Hepatocyte (in vitro differentiated cells): ENCODE results near the gene CADPS2. TPM values are rescaled to one million over a fixed set of nuclear protein-coding genes. Genes with fewer than 3 reads are reported as not detected.
A peak's percentile ranks its signal among the peaks of the same experiment; 100 is the strongest.

Experiments
- DNase-seq: peaks from one replicate; pipeline ENCODE4 v3.0.0-alpha.2; 2016; ENCODE audit warnings: low spot score
- H2AFZ ChIP-seq: fragments of 200-600 bp; sonication (generic); 2 replicates; pipeline ENCODE4 v1.6.0; 2016; ENCODE audit warnings: antibody characterized with exemption, mild to moderate bottlenecking
- H3K27ac ChIP-seq: fragments of 200-600 bp; sonication (generic); 2 replicates; pipeline ENCODE4 v1.5.1; 2016; ENCODE audit warnings: mild to moderate bottlenecking
- H3K27me3 ChIP-seq: fragments of 200-600 bp; sonication (generic); 2 replicates; pipeline ENCODE4 v1.6.1; 2016
- H3K36me3 ChIP-seq: fragments of 200-600 bp; sonication (generic); replicated peaks from 2 replicates; pipeline ENCODE4 v1.5.1; 2016; ENCODE audit warnings: low read depth; ENCODE audit not compliant: insufficient read depth
- H3K4me1 ChIP-seq: fragments of 200-600 bp; sonication (generic); 2 replicates; pipeline ENCODE4 v1.5.1; 2016; ENCODE audit warnings: mild to moderate bottlenecking, moderate library complexity; ENCODE audit not compliant: insufficient read depth
- H3K4me2 ChIP-seq: fragments of 200-600 bp; sonication (generic); 2 replicates; pipeline ENCODE4 v1.6.0; 2016
- H3K4me3 ChIP-seq: fragments of 200-600 bp; sonication (generic); 2 replicates; pipeline ENCODE4 v1.5.1; 2016; ENCODE audit warnings: mild to moderate bottlenecking
- H3K79me2 ChIP-seq: fragments of 200-600 bp; sonication (generic); 2 replicates; pipeline ENCODE4 v1.6.0; 2017; ENCODE audit warnings: mild to moderate bottlenecking
- H3K9me2 ChIP-seq: fragments of 200-600 bp; sonication (generic); replicated peaks from 2 replicates; pipeline ENCODE4 v1.6.0; 2017; ENCODE audit warnings: mild to moderate bottlenecking; ENCODE audit not compliant: insufficient read depth
- H3K9me3 ChIP-seq: fragments of 200-600 bp; sonication (generic); 2 replicates; pipeline ENCODE4 v1.5.1; 2016; ENCODE audit warnings: low read depth, mild to moderate bottlenecking
- H4K20me1 ChIP-seq: fragments of 200-600 bp; sonication (generic); 2 replicates; pipeline ENCODE4 v1.6.0; 2016; ENCODE audit warnings: mild to moderate bottlenecking; ENCODE audit not compliant: insufficient read depth, poor library complexity, severe bottlenecking
- CTCF ChIP-seq: fragments of 200-600 bp; sonication (generic); IDR thresholded peaks from 2 replicates; pipeline ENCODE4 v1.5.1; 2016; ENCODE audit warnings: antibody characterized with exemption, mild to moderate bottlenecking; ENCODE audit not compliant: poor library complexity
- EZH2 ChIP-seq: fragments of 200-600 bp; sonication (generic); IDR thresholded peaks from 2 replicates; pipeline ENCODE4 v1.6.1; 2016; ENCODE audit warnings: antibody characterized with exemption, mild to moderate bottlenecking, borderline replicate concordance
- EZH2phosphoT487 ChIP-seq: fragments of 200-600 bp; sonication (generic); IDR thresholded peaks from one replicate; pipeline ENCODE4 v1.6.1; 2018; ENCODE audit warnings: antibody characterized with exemption, mild to moderate bottlenecking, low read depth, moderate library complexity; ENCODE audit not compliant: unreplicated experiment, severe bottlenecking
- WGBS: methylation state at CpG from one replicate; pipeline ENCODE4 v1.1.6; 2016; ENCODE audit warnings: low lambda C conversion rate; ENCODE audit errors: missing lambda C conversion rate; 5-methylcytosine and 5-hydroxymethylcytosine counted together
- polyA plus RNA-seq: library from polyadenylated mRNA; unstranded; fragments of >200 nt; fragmentation: Nextera tagmentation; extraction: Ambion mirVana; gene quantifications from 2 replicates; pipeline ENCODE4 v1.2.1, GENCODE V29; 2016
- total RNA-seq: library from RNA; depleted of rRNA; stranded (reverse); fragments of >200 nt; gene quantifications from 2 replicates; pipeline ENCODE4 v1.2.3, GENCODE V29; 2014

CADPS2 gene
- total and polyA plus RNA-seq, 2 experiments from 2014 or later = 15.7 to 37.4 TPM

GRCh38 chr7:122553761-122554160 lies 332.5 kb downstream of the CADPS2 start:
- H3K79me2 ChIP-seq = no peaks in the 10 kb centered on the region
- H2AFZ ChIP-seq = no peak overlapping the region
- no peaks in the 10 kb centered on the region for H3K27me3 ChIP-seq
- no peak for DNase-seq
- H3K4me2 ChIP-seq = no peak overlapping the region
- no peaks in the 10 kb centered on the region for H3K4me1 ChIP-seq
- TF ChIP-seq CTCF (no peak), EZH2 (no peak), EZH2phosphoT487 (no peak)
- no peak overlapping the region for H3K4me3 ChIP-seq
- no peaks in the 10 kb centered on the region for H3K9me2 ChIP-seq
- no peaks in the 10 kb centered on the region for H4K20me1 ChIP-seq
- H3K9me3 ChIP-seq = no peaks in the 10 kb centered on the region
- H3K27ac ChIP-seq = no peak overlapping the region
- 90% methylated on average over 1 of the region's 1 CpG for WGBS
- H3K36me3 ChIP-seq = no peaks in the 10 kb centered on the region

GRCh38 chr7:122552769-122553168 lies 333.5 kb downstream of the CADPS2 start:
- no peak overlapping the region for H2AFZ ChIP-seq
- no peaks in the 10 kb centered on the region for H3K36me3 ChIP-seq
- H3K9me2 ChIP-seq = no peaks in the 10 kb centered on the region
- H3K4me2 ChIP-seq = no peak overlapping the region
- H3K79me2 ChIP-seq = no peaks in the 10 kb centered on the region
- H4K20me1 ChIP-seq = no peaks in the 10 kb centered on the region
- no peak overlapping the region for H3K27ac ChIP-seq
- no peaks in the 10 kb centered on the region for H3K27me3 ChIP-seq
- TF ChIP-seq EZH2 (no peak), CTCF (no peak), EZH2phosphoT487 (no peak)
- H3K4me1 ChIP-seq = no peaks in the 10 kb centered on the region
- H3K9me3 ChIP-seq = no peaks in the 10 kb centered on the region
- no peak for DNase-seq
- no peak overlapping the region for H3K4me3 ChIP-seq

GRCh38 chr7:122550545-122550944 lies 335.7 kb downstream of the CADPS2 start:
- Histone ChIP-seq H3K4me3 (no peak overlapping the region), H2AFZ (no peak overlapping the region), H3K4me1 (no peaks in the 10 kb centered on the region), H3K9me2 (no peaks in the 10 kb centered on the region), H4K20me1 (no peaks in the 10 kb centered on the region), H3K79me2 (no peaks in the 10 kb centered on the region), H3K27ac (no peak overlapping the region), H3K27me3 (no peaks in the 10 kb centered on the region), H3K9me3 (no peaks in the 10 kb centered on the region), H3K36me3 (no peaks in the 10 kb centered on the region), H3K4me2 (no peak overlapping the region)
- no peak for TF ChIP-seq EZH2
- peak; percentile 37 for TF ChIP-seq CTCF
- 91% methylated on average over 1 of the region's 1 CpG for WGBS
- no peak for DNase-seq

- H3K27me3 ChIP-seq = no peaks in the 10 kb centered on the region
- H2AFZ ChIP-seq = no peak overlapping the region
- no peaks in the 10 kb centered on the region for H3K4me1 ChIP-seq
- TF ChIP-seq EZH2 (no peak), EZH2phosphoT487 (no peak), CTCF (no peak)
- H3K4me2 ChIP-seq = no peak overlapping the region
- WGBS = 65% methylated on average over 5 of the region's 5 CpGs
- no peaks in the 10 kb centered on the region for H3K9me2 ChIP-seq
- no peaks in the 10 kb centered on the region for H3K79me2 ChIP-seq
- H3K9me3 ChIP-seq = no peaks in the 10 kb centered on the region
- no peak overlapping the region for H3K27ac ChIP-seq
- H3K4me3 ChIP-seq = no peak overlapping the region
- H3K36me3 ChIP-seq = no peaks in the 10 kb centered on the region
- no peak for DNase-seq
- no peaks in the 10 kb centered on the region for H4K20me1 ChIP-seq
These were observed 336.7 kb downstream of the CADPS2 start for GRCh38 chr7:122549578-122549977.
